ENCODE measurements around the gene RUFY1. TPM values are rescaled to one million over a fixed set of nuclear protein-coding genes. Genes with fewer than 3 reads are reported as not detected.
"Not testable (repeated sequence)": the region's sequence is repeated elsewhere in the genome, so short reads cannot be mapped to it uniquely, and the experiment has no call there.

The RUFY1 gene
- total RNA-seq, 4 donors from 2014 or later = 37.7 to 98.5 (median 52.7) TPM

GRCh38 chr5:179534431-179534830 is 15.9 kb upstream of the RUFY1 start:
- Histone ChIP-seq H3K4me1 (peaks cover 0 to 9% (median 3%) of the 10 kb centered on the region in 4 donors), H3K27ac (no peak overlapping the region), H3K36me3 (no peaks in the 10 kb centered on the region), H3K4me3 (no peak overlapping the region), H3K9me3 (no peaks in the 10 kb centered on the region), H3K27me3 (no peaks in the 10 kb centered on the region)
- WGBS, 2 donors (ENCODE audit: low coverage in 1 of 2) = 45 to 73% methylated on average over 6 to 12 of the region's 12 CpGs
- DNase-seq = no peak
- TF ChIP-seq POLR2A (IDR thresholded peaks at IDR 0.05) (no peak), POLR2AphosphoS5 (IDR thresholded peaks at IDR 0.05) (no peak), CTCF (IDR thresholded peaks at IDR 0.05) (no peak), EP300 (IDR thresholded peaks at IDR 0.05; ENCODE audit: low read depth) (no peak)
- intact Hi-C loops (cut with DNase I; ENCODE audit: low total_unique reads) = no loop called here
- in situ Hi-C loops (cut with MboI; ENCODE audit: low pct_ligation_motif_present in 1 of 4, low pct_unique_long_range_greater_than_20kb in 1 of 4, low sequenced_read_pairs in 3 of 4) = no loop called here

GRCh38 chr5:179536676-179537075 is 13.7 kb upstream of the RUFY1 start:
- Histone ChIP-seq H3K27ac (no peak overlapping the region), H3K4me1 (no peaks in the 10 kb centered on the region), H3K9me3 (no peaks in the 10 kb centered on the region), H3K36me3 (no peaks in the 10 kb centered on the region), H3K4me3 (no peak overlapping the region), H3K27me3 (no peaks in the 10 kb centered on the region)
- TF ChIP-seq CTCF (IDR thresholded peaks at IDR 0.05) = no peak
- TF ChIP-seq EP300 (IDR thresholded peaks at IDR 0.05; ENCODE audit: low read depth) = no peak
- no peak for TF ChIP-seq POLR2A (IDR thresholded peaks at IDR 0.05)
- TF ChIP-seq POLR2AphosphoS5 (IDR thresholded peaks at IDR 0.05) = no peak
- intact Hi-C loops (cut with DNase I; ENCODE audit: low total_unique reads) (no loop called here), in situ Hi-C loops (cut with MboI; ENCODE audit: low pct_ligation_motif_present in 1 of 4, low pct_unique_long_range_greater_than_20kb in 1 of 4, low sequenced_read_pairs in 3 of 4) (no loop called here)
- WGBS, 2 donors (ENCODE audit: low coverage in 1 of 2) = 48% methylated on average over 6 of the region's 6 CpGs
- no peak for DNase-seq

- Histone ChIP-seq H3K4me1 (no peaks in the 10 kb centered on the region), H3K9me3 (no peaks in the 10 kb centered on the region), H3K27me3 (no peaks in the 10 kb centered on the region), H3K4me3 (no peak overlapping the region), H3K27ac (no peak overlapping the region), H3K36me3 (no peaks in the 10 kb centered on the region)
- WGBS, 2 donors (ENCODE audit: low coverage in 1 of 2) = 86 to 88% methylated on average over 7 of the region's 7 CpGs
- DNase-seq = no peak
- intact Hi-C loops (cut with DNase I; ENCODE audit: low total_unique reads) (no loop called here), in situ Hi-C loops (cut with MboI; ENCODE audit: low pct_ligation_motif_present in 1 of 4, low pct_unique_long_range_greater_than_20kb in 1 of 4, low sequenced_read_pairs in 3 of 4) (no loop called here)
- TF ChIP-seq EP300 (IDR thresholded peaks at IDR 0.05; ENCODE audit: low read depth) (no peak), CTCF (IDR thresholded peaks at IDR 0.05) (no peak), POLR2AphosphoS5 (IDR thresholded peaks at IDR 0.05) (no peak), POLR2A (IDR thresholded peaks at IDR 0.05) (no peak)
Measured at GRCh38 chr5:179542170-179542569, 8.2 kb upstream of the RUFY1 start.

- H3K36me3 ChIP-seq; H3K4me3 ChIP-seq; H3K9me3 ChIP-seq; H3K4me1 ChIP-seq; H3K27me3 ChIP-seq; in situ Hi-C loops (cut with MboI; ENCODE audit: low pct_ligation_motif_present in 1 of 4, low pct_unique_long_range_greater_than_20kb in 1 of 4, low sequenced_read_pairs in 3 of 4); intact Hi-C loops (cut with DNase I; ENCODE audit: low total_unique reads); DNase-seq; H3K27ac ChIP-seq: not testable (repeated sequence)
- WGBS, 2 donors (ENCODE audit: low coverage in 1 of 2) = 92% methylated on average over 5 to 15 of the region's 15 CpGs
Measured at GRCh38 chr5:179543275-179543674, 7.1 kb upstream of the RUFY1 start.

GRCh38 chr5:179553006-179553405 is 2.7 kb downstream of the RUFY1 start:
- no peak overlapping the region for H3K4me3 ChIP-seq
- intact Hi-C loops (cut with DNase I; ENCODE audit: low total_unique reads) = no loop called here

More at GRCh38 chr5:179553006-179553405, 2.7 kb downstream of the RUFY1 start:
- no peaks in the 10 kb centered on the region for H3K27me3 ChIP-seq
- TF ChIP-seq EP300 (IDR thresholded peaks at IDR 0.05; ENCODE audit: low read depth) = no peak
- no peak for TF ChIP-seq POLR2A (IDR thresholded peaks at IDR 0.05)
- no peak for TF ChIP-seq POLR2AphosphoS5 (IDR thresholded peaks at IDR 0.05)
- no peak for TF ChIP-seq CTCF (IDR thresholded peaks at IDR 0.05)
- peaks cover 5 to 45% (median 15%) of the 10 kb centered on the region in 4 donors for H3K4me1 ChIP-seq
- DNase-seq = no peak
- no peaks in the 10 kb centered on the region for H3K9me3 ChIP-seq
- no peaks in the 10 kb centered on the region for H3K36me3 ChIP-seq
- no peak overlapping the region for H3K27ac ChIP-seq
- in situ Hi-C loops (cut with MboI; ENCODE audit: low pct_ligation_motif_present in 1 of 4, low pct_unique_long_range_greater_than_20kb in 1 of 4, low sequenced_read_pairs in 3 of 4) = no loop called here
- WGBS, 2 donors (ENCODE audit: low coverage in 1 of 2) = 88% methylated on average over 4 of the region's 4 CpGs; no CpG with 5 or more reads in 1 of the 2 donors

Measured in transverse colon (tissue), 4 donors.